ENCODE measurements around the gene PUS10.

The PUS10 gene

GRCh38 chr2:60966507-60967405 is 51.3 kb downstream of the PUS10 start:
- Histone ChIP-seq H3K27me3 (ENCODE audit: control insufficient read depth, insufficient read depth, low read length) (no peaks in the 10 kb centered on the region), H3K4me1 (ENCODE audit: control insufficient read depth, insufficient read depth, low read length) (peaks cover 6% of the 10 kb centered on the region; the same call in 1 of the 2 replicates), H3K36me3 (ENCODE audit: control insufficient read depth, insufficient read depth, low read length) (no peaks in the 10 kb centered on the region), H3K9ac (ENCODE audit: low read length) (no peak overlapping the region), H3K9me3 (ENCODE audit: control insufficient read depth, insufficient read depth, low read depth, low read length) (no peaks in the 10 kb centered on the region), H3K27ac (ENCODE audit: low read depth, low read length) (no peak overlapping the region), H3K4me3 (ENCODE audit: low read depth, low read length) (no peak overlapping the region)

GRCh38 chr2:60965499-60965785 is 52.6 kb downstream of the PUS10 start:
- H3K27ac ChIP-seq (ENCODE audit: low read depth, low read length): no peak overlapping the region
- no peaks in the 10 kb centered on the region for H3K36me3 ChIP-seq (ENCODE audit: control insufficient read depth, insufficient read depth, low read length)
- no peaks in the 10 kb centered on the region for H3K9me3 ChIP-seq (ENCODE audit: control insufficient read depth, insufficient read depth, low read depth, low read length)
- peaks cover 6% of the 10 kb centered on the region; the same call in 1 of the 2 replicates for H3K4me1 ChIP-seq (ENCODE audit: control insufficient read depth, insufficient read depth, low read length)
- H3K9ac ChIP-seq (ENCODE audit: low read length): no peak overlapping the region
- no peaks in the 10 kb centered on the region for H3K27me3 ChIP-seq (ENCODE audit: control insufficient read depth, insufficient read depth, low read length)
- H3K4me3 ChIP-seq (ENCODE audit: low read depth, low read length): no peak overlapping the region

- Histone ChIP-seq H3K9me3 (ENCODE audit: control insufficient read depth, insufficient read depth, low read depth, low read length) (no peaks in the 10 kb centered on the region), H3K9ac (ENCODE audit: low read length) (no peak overlapping the region), H3K27ac (ENCODE audit: low read depth, low read length) (no peak overlapping the region), H3K4me1 (ENCODE audit: control insufficient read depth, insufficient read depth, low read length) (peaks cover 6% of the 10 kb centered on the region; the same call in 1 of the 2 replicates), H3K4me3 (ENCODE audit: low read depth, low read length) (no peak overlapping the region), H3K27me3 (ENCODE audit: control insufficient read depth, insufficient read depth, low read length) (no peaks in the 10 kb centered on the region), H3K36me3 (ENCODE audit: control insufficient read depth, insufficient read depth, low read length) (no peaks in the 10 kb centered on the region)
These were observed 53.2 kb downstream of the PUS10 start for GRCh38 chr2:60964651-60965498.

GRCh38 chr2:60963190-60963589 is 54.9 kb downstream of the PUS10 start:
- H3K27ac ChIP-seq (ENCODE audit: low read depth, low read length): no peak overlapping the region
- H3K36me3 ChIP-seq (ENCODE audit: control insufficient read depth, insufficient read depth, low read length): no peaks in the 10 kb centered on the region
- no peaks in the 10 kb centered on the region for H3K9me3 ChIP-seq (ENCODE audit: control insufficient read depth, insufficient read depth, low read depth, low read length)
- H3K4me1 ChIP-seq (ENCODE audit: control insufficient read depth, insufficient read depth, low read length): peaks cover 6% of the 10 kb centered on the region; the same call in 1 of the 2 replicates
- no peaks in the 10 kb centered on the region for H3K27me3 ChIP-seq (ENCODE audit: control insufficient read depth, insufficient read depth, low read length)
- H3K4me3 ChIP-seq (ENCODE audit: low read depth, low read length): no peak overlapping the region
- H3K9ac ChIP-seq (ENCODE audit: low read length): no peak overlapping the region

DNA sequence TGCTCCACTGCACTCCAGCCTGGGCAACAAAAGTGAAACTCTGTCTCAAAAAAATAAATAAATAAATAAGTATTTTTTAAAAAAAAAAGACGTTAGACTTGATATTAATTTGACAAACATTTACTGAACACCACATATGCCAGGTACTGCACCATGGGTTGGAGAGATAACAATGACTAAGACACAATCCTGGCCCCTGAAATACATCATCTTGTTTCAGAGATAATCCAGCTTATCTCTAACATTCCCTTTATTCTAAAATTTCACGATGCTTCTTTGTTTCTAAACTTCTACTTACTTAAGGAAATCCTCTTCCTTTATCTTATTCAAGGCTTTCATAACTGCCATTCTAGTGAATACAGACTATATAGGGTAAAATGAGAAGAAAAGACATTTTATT is 55.5 kb downstream of the PUS10 start:
- H3K27ac ChIP-seq (ENCODE audit: low read depth, low read length): no peak overlapping the region
- no peak overlapping the region for H3K9ac ChIP-seq (ENCODE audit: low read length)
- no peaks in the 10 kb centered on the region for H3K36me3 ChIP-seq (ENCODE audit: control insufficient read depth, insufficient read depth, low read length)
- H3K4me1 ChIP-seq (ENCODE audit: control insufficient read depth, insufficient read depth, low read length): peaks cover 6% of the 10 kb centered on the region; the same call in 1 of the 2 replicates
- no peaks in the 10 kb centered on the region for H3K27me3 ChIP-seq (ENCODE audit: control insufficient read depth, insufficient read depth, low read length)
- no peaks in the 10 kb centered on the region for H3K9me3 ChIP-seq (ENCODE audit: control insufficient read depth, insufficient read depth, low read depth, low read length)
- H3K4me3 ChIP-seq (ENCODE audit: low read depth, low read length): no peak overlapping the region

DNA sequence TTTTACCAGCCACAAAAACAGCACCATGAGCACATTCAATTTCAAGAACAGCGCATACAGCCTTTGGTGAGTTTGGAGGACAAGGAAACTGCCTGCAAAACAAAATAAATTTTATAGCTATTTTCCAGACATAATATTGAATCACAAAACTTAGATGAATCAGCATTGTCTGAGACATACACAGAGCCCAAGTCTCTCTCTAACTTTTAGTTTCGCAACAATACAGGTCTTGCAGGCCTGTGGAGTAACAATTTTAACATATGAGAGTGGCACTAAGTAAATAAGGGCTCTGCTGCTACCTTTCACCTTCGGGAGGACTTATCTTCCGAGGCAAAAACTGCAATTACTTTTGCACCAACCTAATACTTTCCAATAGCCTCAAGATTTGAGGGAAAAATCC is 56.6 kb downstream of the PUS10 start:
- Histone ChIP-seq H3K9me3 (ENCODE audit: control insufficient read depth, insufficient read depth, low read depth, low read length) (no peaks in the 10 kb centered on the region), H3K4me1 (ENCODE audit: control insufficient read depth, insufficient read depth, low read length) (peaks cover 6% of the 10 kb centered on the region; the same call in 1 of the 2 replicates), H3K27ac (ENCODE audit: low read depth, low read length) (no peak overlapping the region), H3K4me3 (ENCODE audit: low read depth, low read length) (no peak overlapping the region), H3K27me3 (ENCODE audit: control insufficient read depth, insufficient read depth, low read length) (no peaks in the 10 kb centered on the region), H3K36me3 (ENCODE audit: control insufficient read depth, insufficient read depth, low read length) (no peaks in the 10 kb centered on the region), H3K9ac (ENCODE audit: low read length) (no peak overlapping the region)

DNA sequence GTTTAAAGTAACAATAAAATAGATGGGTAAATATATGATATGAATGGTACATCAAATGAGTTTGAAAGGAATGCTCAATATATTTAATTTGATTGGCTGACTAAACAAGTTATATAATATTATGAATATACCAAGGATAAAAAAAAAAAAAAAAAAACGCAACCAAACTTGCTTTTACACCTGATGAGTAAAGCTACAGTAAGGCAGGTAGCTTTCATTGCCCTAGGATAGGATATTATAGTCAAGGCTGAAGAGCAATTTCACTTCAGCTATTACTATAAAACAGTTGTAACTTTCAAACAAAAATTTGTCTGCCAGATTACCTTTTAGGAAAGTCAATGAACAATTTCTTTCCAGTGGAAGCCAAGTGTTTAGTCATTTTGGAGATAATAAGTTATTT is 57.3 kb downstream of the PUS10 start:
- Histone ChIP-seq H3K4me3 (ENCODE audit: low read depth, low read length) (no peak overlapping the region), H3K36me3 (ENCODE audit: control insufficient read depth, insufficient read depth, low read length) (no peaks in the 10 kb centered on the region), H3K27ac (ENCODE audit: low read depth, low read length) (no peak overlapping the region), H3K9ac (ENCODE audit: low read length) (no peak overlapping the region), H3K9me3 (ENCODE audit: control insufficient read depth, insufficient read depth, low read depth, low read length) (no peaks in the 10 kb centered on the region), H3K27me3 (ENCODE audit: control insufficient read depth, insufficient read depth, low read length) (no peaks in the 10 kb centered on the region), H3K4me1 (ENCODE audit: control insufficient read depth, insufficient read depth, low read length) (peaks cover 6% of the 10 kb centered on the region; the same call in 1 of the 2 replicates)

- no peaks in the 10 kb centered on the region for H3K36me3 ChIP-seq (ENCODE audit: control insufficient read depth, insufficient read depth, low read length)
- H3K4me1 ChIP-seq (ENCODE audit: control insufficient read depth, insufficient read depth, low read length): no peaks in the 10 kb centered on the region; the same call in 1 of the 2 replicates
- H3K9ac ChIP-seq (ENCODE audit: low read length): no peak overlapping the region
- H3K27me3 ChIP-seq (ENCODE audit: control insufficient read depth, insufficient read depth, low read length): no peaks in the 10 kb centered on the region
- H3K27ac ChIP-seq (ENCODE audit: low read depth, low read length): no peak overlapping the region
- H3K9me3 ChIP-seq (ENCODE audit: control insufficient read depth, insufficient read depth, low read depth, low read length): no peaks in the 10 kb centered on the region
- no peak overlapping the region for H3K4me3 ChIP-seq (ENCODE audit: low read depth, low read length)
These were observed 58.6 kb downstream of the PUS10 start for GRCh38 chr2:60959501-60959900.

- H3K27ac ChIP-seq (ENCODE audit: low read depth, low read length): no peak overlapping the region
- no peaks in the 10 kb centered on the region for H3K9me3 ChIP-seq (ENCODE audit: control insufficient read depth, insufficient read depth, low read depth, low read length)
- no peak overlapping the region for H3K9ac ChIP-seq (ENCODE audit: low read length)
- H3K27me3 ChIP-seq (ENCODE audit: control insufficient read depth, insufficient read depth, low read length): no peaks in the 10 kb centered on the region
- no peak overlapping the region for H3K4me3 ChIP-seq (ENCODE audit: low read depth, low read length)
- no peaks in the 10 kb centered on the region; the same call in 1 of the 2 replicates for H3K4me1 ChIP-seq (ENCODE audit: control insufficient read depth, insufficient read depth, low read length)
- H3K36me3 ChIP-seq (ENCODE audit: control insufficient read depth, insufficient read depth, low read length): no peaks in the 10 kb centered on the region
These were observed 59.3 kb downstream of the PUS10 start for GRCh38 chr2:60958800-60959199.

DNA sequence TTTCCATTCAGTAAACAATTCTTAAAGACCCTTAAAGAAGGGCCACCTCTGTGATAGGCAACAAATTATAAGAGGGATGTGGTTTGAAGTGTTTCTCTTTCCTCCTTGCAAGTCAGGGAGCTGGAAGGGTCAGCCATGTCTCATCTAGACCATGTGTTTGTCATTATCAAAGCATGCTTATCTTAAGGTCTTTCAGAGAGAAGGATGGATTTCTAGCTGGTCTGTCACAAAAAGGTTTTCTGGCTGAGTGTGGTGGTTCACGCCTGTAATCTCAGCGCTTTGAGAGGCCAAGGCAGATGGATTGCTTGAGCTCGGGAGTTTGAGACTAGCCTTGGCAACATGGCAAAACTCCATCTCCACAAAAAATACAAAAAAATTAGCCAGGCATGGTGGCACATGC is 59.7 kb downstream of the PUS10 start:
- Histone ChIP-seq H3K27ac (ENCODE audit: low read depth, low read length) (no peak overlapping the region), H3K27me3 (ENCODE audit: control insufficient read depth, insufficient read depth, low read length) (no peaks in the 10 kb centered on the region), H3K4me1 (ENCODE audit: control insufficient read depth, insufficient read depth, low read length) (no peaks in the 10 kb centered on the region; the same call in 1 of the 2 replicates), H3K4me3 (ENCODE audit: low read depth, low read length) (no peak overlapping the region), H3K36me3 (ENCODE audit: control insufficient read depth, insufficient read depth, low read length) (no peaks in the 10 kb centered on the region), H3K9me3 (ENCODE audit: control insufficient read depth, insufficient read depth, low read depth, low read length) (no peaks in the 10 kb centered on the region), H3K9ac (ENCODE audit: low read length) (no peak overlapping the region)

DNA sequence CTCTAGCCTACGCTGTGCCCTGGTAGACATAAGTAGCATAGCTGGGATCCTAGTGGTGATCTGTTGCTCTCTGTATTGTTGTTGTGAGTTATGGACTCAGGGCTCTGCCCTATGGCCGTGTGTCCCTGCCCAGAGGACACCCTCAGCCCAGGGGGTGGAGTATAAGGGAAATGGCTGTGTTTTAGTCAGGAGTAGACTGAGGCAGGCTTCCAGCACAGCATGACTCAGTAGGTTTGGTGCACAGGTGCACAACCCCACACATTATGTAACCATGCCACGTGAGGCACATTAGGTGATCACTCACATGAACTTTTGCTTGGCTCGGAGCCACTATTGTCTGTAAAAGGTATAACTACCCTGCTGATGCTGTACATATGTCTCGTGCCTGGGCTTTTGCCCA is 60.4 kb downstream of the PUS10 start:
- Histone ChIP-seq H3K9ac (ENCODE audit: low read length) (no peak overlapping the region), H3K4me3 (ENCODE audit: low read depth, low read length) (no peak overlapping the region), H3K27me3 (ENCODE audit: control insufficient read depth, insufficient read depth, low read length) (no peaks in the 10 kb centered on the region), H3K4me1 (ENCODE audit: control insufficient read depth, insufficient read depth, low read length) (no peaks in the 10 kb centered on the region; the same call in 1 of the 2 replicates), H3K36me3 (ENCODE audit: control insufficient read depth, insufficient read depth, low read length) (no peaks in the 10 kb centered on the region), H3K9me3 (ENCODE audit: control insufficient read depth, insufficient read depth, low read depth, low read length) (no peaks in the 10 kb centered on the region), H3K27ac (ENCODE audit: low read depth, low read length) (no peak overlapping the region)
